ENCODE measurements around the gene RIMS1.

DNA sequence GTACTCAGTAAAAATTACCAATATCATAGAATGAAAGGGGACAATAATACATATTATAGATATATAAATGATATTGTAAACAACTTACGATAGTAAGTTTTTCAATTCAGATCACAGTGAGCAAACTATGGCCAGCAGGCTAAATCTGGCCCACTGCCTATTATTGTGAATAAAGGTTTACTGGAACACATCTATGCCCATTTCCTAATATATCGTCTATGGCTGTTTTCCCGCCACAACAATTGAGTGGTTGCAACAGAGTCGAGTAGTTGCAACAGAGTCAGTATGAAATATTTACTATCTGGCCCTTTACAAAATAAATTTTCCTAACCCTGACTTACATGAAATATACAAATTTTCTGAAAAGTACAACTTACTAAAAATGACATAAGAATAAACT, 438.2 kb downstream of the RIMS1 start:
- TF ChIP-seq RAD21 (IDR thresholded peaks at IDR 0.05) (no peak), CTCF (IDR thresholded peaks at IDR 0.05; ENCODE audit: low read depth, low read length, missing input control) (no peak), MAX (IDR thresholded peaks at IDR 0.05) (no peak), JUND (IDR thresholded peaks at IDR 0.05) (no peak), GABPA (IDR thresholded peaks at IDR 0.05 in 1 of 2, conservative IDR thresholded peaks at IDR 0.05 in 1 of 2) (no peak), EGR1 (IDR thresholded peaks at IDR 0.05; ENCODE audit: low read depth in 2 of 2) (no peak), SP1 (IDR thresholded peaks at IDR 0.05) (no peak), NR2F2 (IDR thresholded peaks at IDR 0.05) (no peak)
- TF ChIP-seq, protein P1, sequence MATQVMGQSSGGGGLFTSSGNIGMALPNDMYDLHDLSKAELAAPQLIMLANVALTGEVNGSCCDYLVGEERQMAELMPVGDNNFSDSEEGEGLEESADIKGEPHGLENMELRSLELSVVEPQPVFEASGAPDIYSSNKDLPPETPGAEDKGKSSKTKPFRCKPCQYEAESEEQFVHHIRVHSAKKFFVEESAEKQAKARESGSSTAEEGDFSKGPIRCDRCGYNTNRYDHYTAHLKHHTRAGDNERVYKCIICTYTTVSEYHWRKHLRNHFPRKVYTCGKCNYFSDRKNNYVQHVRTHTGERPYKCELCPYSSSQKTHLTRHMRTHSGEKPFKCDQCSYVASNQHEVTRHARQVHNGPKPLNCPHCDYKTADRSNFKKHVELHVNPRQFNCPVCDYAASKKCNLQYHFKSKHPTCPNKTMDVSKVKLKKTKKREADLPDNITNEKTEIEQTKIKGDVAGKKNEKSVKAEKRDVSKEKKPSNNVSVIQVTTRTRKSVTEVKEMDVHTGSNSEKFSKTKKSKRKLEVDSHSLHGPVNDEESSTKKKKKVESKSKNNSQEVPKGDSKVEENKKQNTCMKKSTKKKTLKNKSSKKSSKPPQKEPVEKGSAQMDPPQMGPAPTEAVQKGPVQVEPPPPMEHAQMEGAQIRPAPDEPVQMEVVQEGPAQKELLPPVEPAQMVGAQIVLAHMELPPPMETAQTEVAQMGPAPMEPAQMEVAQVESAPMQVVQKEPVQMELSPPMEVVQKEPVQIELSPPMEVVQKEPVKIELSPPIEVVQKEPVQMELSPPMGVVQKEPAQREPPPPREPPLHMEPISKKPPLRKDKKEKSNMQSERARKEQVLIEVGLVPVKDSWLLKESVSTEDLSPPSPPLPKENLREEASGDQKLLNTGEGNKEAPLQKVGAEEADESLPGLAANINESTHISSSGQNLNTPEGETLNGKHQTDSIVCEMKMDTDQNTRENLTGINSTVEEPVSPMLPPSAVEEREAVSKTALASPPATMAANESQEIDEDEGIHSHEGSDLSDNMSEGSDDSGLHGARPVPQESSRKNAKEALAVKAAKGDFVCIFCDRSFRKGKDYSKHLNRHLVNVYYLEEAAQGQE (IDR thresholded peaks at IDR 0.05) = no peak

All from liver (tissue), 3 donors.